ENCODE results near the gene YBX3.

YBX3 gene

DNA sequence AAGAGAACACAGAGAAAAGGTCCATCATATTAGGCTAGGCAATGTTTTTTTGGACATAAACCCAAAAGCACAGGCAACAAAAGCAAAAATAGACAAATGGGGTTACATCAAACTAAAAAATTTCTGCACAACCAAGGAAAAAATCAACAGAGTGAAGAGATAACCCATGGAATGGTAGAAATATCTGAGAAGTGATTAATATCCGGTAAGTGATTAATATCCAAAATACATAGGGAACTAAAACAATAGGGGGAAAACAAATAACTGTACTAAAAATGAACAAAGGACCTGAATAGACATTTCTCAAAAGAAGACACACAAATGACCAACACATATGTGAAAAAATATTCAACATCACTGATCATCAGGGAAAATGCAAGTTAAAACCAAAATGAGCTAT lies 53.6 kb downstream of the YBX3 start:
- no peak for DNase-seq (ENCODE audit: low spot score)

DNA sequence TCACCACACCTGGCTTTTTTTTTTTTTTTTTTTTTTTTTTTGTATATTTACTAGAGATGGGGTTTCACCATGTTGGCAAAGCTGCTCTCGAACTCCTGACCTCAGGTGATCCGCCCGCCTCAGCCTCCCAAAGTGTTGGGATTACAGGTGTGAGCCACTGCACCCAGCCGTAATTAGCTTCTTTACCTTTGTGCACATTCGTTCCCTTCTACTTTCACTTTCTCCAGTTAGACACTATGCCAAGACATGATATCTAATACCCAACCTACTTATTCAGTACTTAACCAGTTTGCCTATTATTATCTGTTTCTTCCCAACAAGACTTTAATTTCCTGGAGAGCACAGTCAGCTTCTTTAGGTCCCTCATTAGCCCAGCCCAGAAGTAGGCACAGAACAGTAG lies 54.6 kb downstream of the YBX3 start:
- DNase-seq (ENCODE audit: low spot score): no peak

DNA sequence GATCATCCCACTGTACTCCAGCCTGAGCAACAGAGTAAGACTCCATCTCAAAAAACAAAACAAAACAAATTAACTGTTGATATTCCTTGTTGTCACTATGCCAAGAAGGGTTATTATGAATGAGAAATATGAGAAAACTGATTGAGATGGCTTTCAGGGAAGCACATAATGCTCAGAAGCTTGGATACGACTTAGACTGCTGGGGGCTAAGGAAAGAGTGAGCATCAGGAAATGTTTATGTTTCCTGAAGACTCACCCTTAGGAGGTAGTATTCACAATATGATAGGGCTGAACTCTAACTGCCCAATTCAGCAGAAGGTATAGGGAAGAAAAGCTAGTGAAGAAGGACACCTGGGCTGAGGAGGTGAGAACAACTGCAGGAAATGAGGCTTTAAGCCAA lies 55.5 kb downstream of the YBX3 start:
- DNase-seq (ENCODE audit: low spot score): no peak

DNA sequence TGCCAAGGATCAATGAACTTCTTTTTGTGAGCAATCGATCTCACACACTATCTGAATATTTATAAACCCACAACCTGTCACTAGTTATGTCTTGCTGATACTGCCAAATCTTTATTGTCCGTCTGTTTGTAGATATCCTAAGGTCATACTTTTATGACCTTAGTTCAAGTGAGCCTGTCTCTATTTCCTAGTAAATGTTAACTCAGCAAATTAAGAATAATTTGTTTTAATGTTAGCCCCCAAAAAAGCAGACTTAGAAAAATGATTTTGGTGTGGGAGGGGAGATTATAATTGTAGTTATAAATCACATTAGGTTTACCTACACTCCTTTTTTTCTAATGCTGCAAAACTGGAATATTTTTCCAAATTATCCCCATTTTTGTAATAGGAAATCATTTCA lies 58.6 kb downstream of the YBX3 start:
- DNase-seq (ENCODE audit: low spot score): no peak

DNA sequence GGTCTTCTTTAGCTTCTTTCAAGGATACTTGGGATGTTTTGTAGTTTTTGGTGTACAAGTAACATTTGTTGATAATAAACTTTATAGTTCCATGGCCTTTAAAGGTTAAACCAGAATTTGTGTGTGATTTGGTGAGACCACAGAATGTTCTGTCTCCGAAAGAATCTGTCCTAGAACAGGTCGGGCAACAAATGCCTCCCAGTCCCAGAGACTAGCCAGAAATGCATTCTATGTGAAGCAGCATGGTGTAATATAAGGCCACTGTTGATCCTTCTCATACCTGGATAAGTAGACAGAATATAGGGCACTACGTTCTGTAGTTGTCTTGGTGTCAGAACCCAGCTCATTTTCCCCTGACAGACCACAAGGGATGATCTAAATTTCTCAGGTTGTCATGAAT lies 59.3 kb downstream of the YBX3 start:
- no peak for DNase-seq (ENCODE audit: low spot score)

DNA sequence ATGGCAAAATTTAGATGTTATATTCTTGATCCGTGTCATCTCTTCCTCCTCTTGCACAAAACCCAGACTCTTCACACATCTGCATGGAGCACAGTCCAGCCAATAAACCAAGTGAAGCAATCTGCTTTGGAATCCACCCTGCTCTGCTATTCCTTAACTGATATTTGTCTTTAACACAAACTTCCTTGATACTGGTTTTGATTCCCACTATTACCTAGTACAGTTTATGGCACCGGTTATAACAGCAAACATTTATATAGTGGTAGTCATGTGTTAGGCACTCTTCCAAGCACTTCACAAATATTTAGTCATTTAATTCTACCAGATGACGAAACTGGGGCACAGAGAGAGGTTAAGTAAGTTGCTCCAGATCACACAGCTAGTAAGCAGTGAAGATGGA lies 61.8 kb downstream of the YBX3 start:
- DNase-seq (ENCODE audit: low spot score): no peak

DNA sequence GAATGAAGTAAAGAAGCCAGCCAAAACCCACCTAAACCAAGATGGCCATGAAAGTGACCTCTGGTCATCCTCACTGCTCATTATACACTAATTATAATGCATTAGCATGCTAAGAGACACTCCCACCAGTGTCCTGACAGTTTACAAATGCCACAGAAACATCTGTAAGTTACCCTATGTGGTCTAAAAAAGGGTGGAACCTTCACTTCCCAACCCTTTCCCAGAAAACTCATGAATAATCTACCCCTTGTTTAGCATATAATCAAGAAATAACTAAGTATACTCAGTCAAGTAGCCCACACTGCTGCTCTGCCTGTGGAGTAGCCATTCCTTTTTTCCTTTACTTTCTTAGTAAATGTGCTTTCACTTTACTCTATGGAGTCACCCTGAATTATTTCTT lies 69.1 kb downstream of the YBX3 start:
- DNase-seq (ENCODE audit: low spot score): no peak

DNA sequence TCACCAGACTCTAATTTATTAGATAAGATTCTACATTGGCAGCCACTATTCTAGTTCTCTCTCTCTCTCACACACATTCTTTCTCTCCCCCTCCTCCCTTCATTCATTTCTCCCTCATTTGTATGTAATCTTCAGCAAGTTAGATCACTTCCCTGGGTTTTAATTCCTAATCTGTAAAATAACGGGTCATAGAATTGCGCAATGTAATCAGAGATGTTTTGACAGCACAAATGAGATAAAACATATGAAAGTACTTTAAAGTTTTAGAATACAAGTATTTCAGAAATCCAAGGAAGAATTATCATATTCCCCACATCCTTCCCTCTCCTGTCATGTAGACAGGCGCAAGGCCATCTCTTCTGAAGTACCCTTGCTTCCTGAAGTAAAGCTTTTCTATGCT lies 70.9 kb downstream of the YBX3 start:
- DNase-seq (ENCODE audit: low spot score): no peak

Measured in cerebellar cortex (tissue), 1 donor.